ENCODE results near the gene GRK1.

GRK1 gene

GRCh38 chr13:113656003-113656588 lies 10.9 kb upstream of the GRK1 start:
- TF ChIP-seq CTCF (conservative IDR thresholded peaks at IDR 0.05) (no peak), ZFX (IDR thresholded peaks at IDR 0.05) (no peak)
- H3K27ac ChIP-seq, result no peak overlapping the region

GRCh38 chr13:113656831-113657671 lies 10.0 kb upstream of the GRK1 start:
- no peak for TF ChIP-seq ZFX (IDR thresholded peaks at IDR 0.05)
- TF ChIP-seq CTCF (conservative IDR thresholded peaks at IDR 0.05), result no peak
- no peak overlapping the region for H3K27ac ChIP-seq

GRCh38 chr13:113657851-113658741 lies 8.9 kb upstream of the GRK1 start, which contains the start of gene ATP4B:
TSS of gene ATP4B (minus strand) at chr13:113658198. CDS start at chr13:113658144, 54 bp downstream.
- no peak within 1 kb of the TSS for H3K27ac ChIP-seq
- TF ChIP-seq CTCF (conservative IDR thresholded peaks at IDR 0.05) (no peak), ZFX (IDR thresholded peaks at IDR 0.05) (no peak)

- TF ChIP-seq ZFX (IDR thresholded peaks at IDR 0.05) (no peak), CTCF (conservative IDR thresholded peaks at IDR 0.05) (no peak)
- H3K27ac ChIP-seq, result no peak overlapping the region
Observed at GRCh38 chr13:113658836-113659235, 8.2 kb upstream of the GRK1 start.

GRCh38 chr13:113659337-113659736 lies 7.7 kb upstream of the GRK1 start:
- H3K27ac ChIP-seq, result no peak overlapping the region
- TF ChIP-seq ZFX (IDR thresholded peaks at IDR 0.05), result no peak
- TF ChIP-seq CTCF (conservative IDR thresholded peaks at IDR 0.05), result no peak

- no peak for TF ChIP-seq ZFX (IDR thresholded peaks at IDR 0.05)
- no peak overlapping the region for H3K27ac ChIP-seq
Observed at GRCh38 chr13:113660066-113660465, 7.0 kb upstream of the GRK1 start.

GRCh38 chr13:113661509-113661908 lies 5.5 kb upstream of the GRK1 start:
- no peak overlapping the region for H3K27ac ChIP-seq
- no peak for TF ChIP-seq CTCF (conservative IDR thresholded peaks at IDR 0.05)
- TF ChIP-seq ZFX (IDR thresholded peaks at IDR 0.05), result no peak

Data from C4-2B (cell line).